Medulla oblongata (tissue), 1 donor: ENCODE data around the gene APMAP.
"Not testable (repeated sequence)": the region's sequence is repeated elsewhere in the genome, so short reads cannot be mapped to it uniquely, and the experiment has no call there.

Source experiments
- DNase-seq: peaks from one replicate; pipeline ENCODE4 v3.0.0-alpha.2; 2015; ENCODE audit errors: extremely low spot score

APMAP gene

GRCh38 chr20:24935140-24935539 is 57.4 kb downstream of the APMAP start:
- DNase-seq, result no peak

GRCh38 chr20:24934716-24935115 is 57.8 kb downstream of the APMAP start:
- DNase-seq, result no peak

- DNase-seq, result no peak
Measured at GRCh38 chr20:24934101-24934661, 58.4 kb downstream of the APMAP start.

GRCh38 chr20:24933266-24933908 is 59.2 kb downstream of the APMAP start:
- DNase-seq, result no peak

- DNase-seq, result peak; percentile 26
Measured at GRCh38 chr20:24931893-24932292, 60.7 kb downstream of the APMAP start.

- DNase-seq, result not testable (repeated sequence)
Measured at GRCh38 chr20:24930724-24931688, 61.5 kb downstream of the APMAP start.

GRCh38 chr20:24929867-24930723 is 62.5 kb downstream of the APMAP start:
- not testable (repeated sequence) for DNase-seq

GRCh38 chr20:24929259-24929658 is 63.3 kb downstream of the APMAP start:
- not testable (repeated sequence) for DNase-seq

GRCh38 chr20:24920706-24921105 is 71.8 kb downstream of the APMAP start:
- DNase-seq, result not testable (repeated sequence)

GRCh38 chr20:24919665-24920064 is 72.9 kb downstream of the APMAP start:
- DNase-seq, result not testable (repeated sequence)

- DNase-seq, result peak; percentile 21
Measured at GRCh38 chr20:24918579-24919566, 73.7 kb downstream of the APMAP start.

- peak; percentile 89 for DNase-seq
Measured at GRCh38 chr20:24917797-24918578, 74.6 kb downstream of the APMAP start.

- DNase-seq, result no peak
Measured at GRCh38 chr20:24917056-24917455, 75.5 kb downstream of the APMAP start.

GRCh38 chr20:24916412-24916811 is 76.1 kb downstream of the APMAP start:
- DNase-seq, result no peak

- DNase-seq, result no peak
Measured at GRCh38 chr20:24915892-24916291, 76.7 kb downstream of the APMAP start.

GRCh38 chr20:24915440-24915839 is 77.1 kb downstream of the APMAP start:
- DNase-seq, result no peak

GRCh38 chr20:24914388-24915241 is 77.9 kb downstream of the APMAP start:
- DNase-seq, result peak; percentile 35

GRCh38 chr20:24913076-24913628 is 79.4 kb downstream of the APMAP start:
- no peak for DNase-seq
